ENCODE results near the gene STRADA. TPM values are rescaled to one million over a fixed set of nuclear protein-coding genes. Genes with fewer than 3 reads are reported as not detected.

STRADA gene
- total RNA-seq, 2 experiments from 2014 or later = 64.8 to 69.7 TPM

DNA sequence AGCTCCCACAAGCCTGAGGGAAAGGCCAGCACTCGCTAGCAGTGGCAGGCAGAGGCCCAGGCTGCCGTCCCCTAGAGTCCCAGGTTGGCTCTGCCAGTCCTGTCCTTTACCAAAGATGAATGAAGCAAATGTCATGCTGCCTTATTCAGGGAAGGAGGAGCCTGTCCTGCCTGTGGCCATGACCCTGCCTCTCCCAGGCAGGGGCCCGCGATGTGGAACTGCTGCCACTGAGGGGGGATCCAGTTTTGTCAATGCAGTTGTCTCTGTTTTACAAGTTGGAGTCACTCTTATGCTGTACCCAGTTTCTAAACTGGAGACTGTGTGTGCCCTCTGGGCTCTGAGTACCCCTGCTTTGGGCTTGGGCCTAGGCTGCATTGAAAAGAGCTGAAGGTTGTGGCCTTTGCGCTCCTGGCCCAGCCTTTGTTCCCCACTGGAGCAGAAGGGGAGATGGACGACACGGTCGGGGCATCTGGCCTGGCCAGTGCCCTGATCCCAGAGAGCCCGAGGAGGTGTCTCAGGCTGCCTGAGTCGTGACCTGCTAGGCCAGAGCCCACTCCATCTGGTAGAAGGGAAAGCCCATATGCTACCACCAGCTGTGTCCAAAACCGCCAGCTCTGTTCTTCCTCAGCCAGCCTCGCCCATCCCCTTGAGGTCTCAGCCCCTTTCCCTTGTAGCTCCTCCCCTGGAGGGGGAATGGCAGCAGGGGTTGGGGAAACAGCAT, 47.2 kb downstream of the STRADA start:
- H3K4me1 Mint-ChIP-seq (ENCODE audit: low read depth) = peaks cover 37% of the 10 kb centered on the region
- intact Hi-C loops (cut with micrococcal nuclease) = no loop called here
- no peak for DNase-seq
- peaks cover 33% of the 10 kb centered on the region for H3K36me3 Mint-ChIP-seq
- H3K27ac Mint-ChIP-seq = peak overlapping the region; percentile 80
- H3K27me3 Mint-ChIP-seq = no peaks in the 10 kb centered on the region
- CTCF ChIA-PET = interaction anchor here (0.7 to 2.0 kb wide), 4 partner anchors 9 to 215 kb away, joined by 3 to 9 read pairs (median 3); no protein-coding TSS in a partner anchor
- H3K9me3 Mint-ChIP-seq = no peaks in the 10 kb centered on the region
- POLR2A ChIA-PET = interaction anchor here (0.7 to 1.1 kb wide), 4 partner anchors 16 to 134 kb away, joined by 3 read pairs; no protein-coding TSS in a partner anchor
- H3K4me3 Mint-ChIP-seq = no peak overlapping the region

DNA sequence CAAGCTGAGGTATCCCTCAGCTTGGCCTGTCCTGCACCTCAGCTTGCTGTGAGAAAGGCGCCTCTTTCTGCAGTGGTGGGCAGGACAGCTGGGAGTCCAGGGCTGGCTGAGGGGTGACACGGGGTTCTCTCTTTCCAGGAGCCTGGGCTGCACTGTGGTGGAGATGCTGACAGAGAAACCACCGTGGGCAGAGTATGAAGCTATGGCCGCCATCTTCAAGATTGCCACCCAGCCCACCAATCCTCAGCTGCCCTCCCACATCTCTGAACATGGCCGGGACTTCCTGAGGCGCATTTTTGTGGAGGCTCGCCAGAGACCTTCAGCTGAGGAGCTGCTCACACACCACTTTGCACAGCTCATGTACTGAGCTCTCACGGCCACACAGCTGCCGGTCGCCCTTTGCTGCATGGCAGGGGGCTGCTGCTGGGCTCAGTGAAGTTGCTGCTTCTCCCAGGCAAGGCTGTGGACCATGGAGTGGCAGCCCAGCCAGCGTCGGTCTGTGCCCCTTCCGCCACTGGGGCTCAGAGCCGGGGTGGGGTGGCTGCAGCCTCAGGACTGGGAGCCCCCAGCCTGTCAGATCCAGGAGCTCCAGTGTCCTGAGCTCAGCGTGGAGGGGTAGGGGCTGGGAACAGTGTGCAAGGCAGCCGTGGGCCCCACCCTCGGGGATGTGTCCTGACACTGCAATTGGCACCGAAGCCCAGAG, 48.0 kb downstream of the STRADA start:
- no peaks in the 10 kb centered on the region for H3K27me3 Mint-ChIP-seq
- H3K4me3 Mint-ChIP-seq = no peak overlapping the region
- intact Hi-C loops (cut with micrococcal nuclease) = no loop called here
- CTCF ChIA-PET = interaction anchor here (0.7 to 1.4 kb wide), 3 partner anchors 9 to 214 kb away, joined by 3 to 4 read pairs (median 3); no protein-coding TSS in a partner anchor
- H3K27ac Mint-ChIP-seq = peak overlapping the region; percentile 5
- DNase-seq = no peak
- peaks cover 37% of the 10 kb centered on the region for H3K4me1 Mint-ChIP-seq (ENCODE audit: low read depth)
- peaks cover 32% of the 10 kb centered on the region for H3K36me3 Mint-ChIP-seq
- POLR2A ChIA-PET = interaction anchor here (1.7 kb wide), 1 partner anchor 140 kb away, joined by 4 read pairs; no protein-coding TSS in a partner anchor
- H3K9me3 Mint-ChIP-seq = no peaks in the 10 kb centered on the region

DNA sequence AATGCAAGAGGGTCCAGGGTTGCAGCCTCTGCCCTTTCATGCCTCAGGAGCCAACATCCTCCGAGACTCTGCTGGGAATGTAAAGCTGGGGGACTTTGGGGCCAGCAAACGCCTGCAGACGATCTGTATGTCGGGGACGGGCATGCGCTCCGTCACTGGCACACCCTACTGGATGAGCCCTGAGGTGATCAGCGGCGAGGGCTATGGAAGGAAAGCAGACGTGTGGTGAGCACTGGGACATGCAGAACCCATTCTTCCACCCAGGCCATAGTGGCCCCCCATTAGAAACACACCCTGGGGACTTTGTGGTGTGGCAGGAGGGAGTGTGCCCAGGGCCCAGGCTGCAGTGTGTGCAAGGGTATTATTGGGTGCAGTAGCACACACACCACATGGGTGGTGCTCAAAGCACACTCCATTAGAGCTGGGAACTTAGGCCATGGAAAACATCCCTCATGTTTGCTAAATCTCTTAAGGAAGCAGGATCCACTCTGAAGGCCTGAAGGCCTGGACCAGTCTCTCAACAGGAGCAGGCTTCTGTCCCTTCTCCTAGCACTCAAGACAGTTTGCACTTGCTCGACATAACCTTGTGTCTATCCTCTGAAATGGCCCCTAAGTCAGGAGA, 49.3 kb downstream of the STRADA start:
- Mint-ChIP-seq H3K4me3 (no peak overlapping the region), H3K27me3 (no peaks in the 10 kb centered on the region), H3K27ac (no peak overlapping the region), H3K4me1 (ENCODE audit: low read depth) (peaks cover 35% of the 10 kb centered on the region), H3K9me3 (no peaks in the 10 kb centered on the region), H3K36me3 (peaks cover 27% of the 10 kb centered on the region)
- ChIA-PET CTCF (interaction anchor here (1.4 kb wide), 1 partner anchor 81 kb away, joined by 4 read pairs; no protein-coding TSS in a partner anchor), POLR2A (interaction anchor here (1.7 kb wide), 1 partner anchor 141 kb away, joined by 4 read pairs; no protein-coding TSS in a partner anchor)
- intact Hi-C loops (cut with micrococcal nuclease) = no loop called here
- DNase-seq = no peak

DNA sequence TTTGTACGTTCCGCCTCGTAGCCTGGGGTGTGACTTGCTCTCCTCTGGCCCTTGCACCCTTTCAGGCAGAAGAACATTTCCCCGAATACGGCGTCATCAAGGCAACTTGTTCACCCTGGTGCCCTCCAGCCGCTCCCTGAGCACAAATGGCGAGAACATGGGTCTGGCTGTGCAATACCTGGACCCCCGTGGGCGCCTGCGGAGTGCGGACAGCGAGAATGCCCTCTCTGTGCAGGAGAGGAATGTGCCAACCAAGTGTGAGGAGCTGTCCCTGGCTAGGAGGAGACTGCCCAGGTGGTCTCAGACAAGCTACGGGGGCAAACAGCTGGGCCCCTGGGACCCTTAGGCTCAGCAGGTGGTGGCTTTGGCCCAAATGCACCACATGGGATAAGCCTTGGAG, 52.1 kb downstream of the STRADA start:
- intact Hi-C loops (cut with micrococcal nuclease) = no loop called here
- CTCF ChIA-PET = no interaction called here
- peaks cover 25% of the 10 kb centered on the region for H3K36me3 Mint-ChIP-seq
- DNase-seq = no peak
- H3K27ac Mint-ChIP-seq = no peak overlapping the region
- H3K9me3 Mint-ChIP-seq = no peaks in the 10 kb centered on the region
- H3K4me1 Mint-ChIP-seq (ENCODE audit: low read depth) = peaks cover 22% of the 10 kb centered on the region
- H3K4me3 Mint-ChIP-seq = no peak overlapping the region
- POLR2A ChIA-PET = no interaction called here
- no peaks in the 10 kb centered on the region for H3K27me3 Mint-ChIP-seq

DNA sequence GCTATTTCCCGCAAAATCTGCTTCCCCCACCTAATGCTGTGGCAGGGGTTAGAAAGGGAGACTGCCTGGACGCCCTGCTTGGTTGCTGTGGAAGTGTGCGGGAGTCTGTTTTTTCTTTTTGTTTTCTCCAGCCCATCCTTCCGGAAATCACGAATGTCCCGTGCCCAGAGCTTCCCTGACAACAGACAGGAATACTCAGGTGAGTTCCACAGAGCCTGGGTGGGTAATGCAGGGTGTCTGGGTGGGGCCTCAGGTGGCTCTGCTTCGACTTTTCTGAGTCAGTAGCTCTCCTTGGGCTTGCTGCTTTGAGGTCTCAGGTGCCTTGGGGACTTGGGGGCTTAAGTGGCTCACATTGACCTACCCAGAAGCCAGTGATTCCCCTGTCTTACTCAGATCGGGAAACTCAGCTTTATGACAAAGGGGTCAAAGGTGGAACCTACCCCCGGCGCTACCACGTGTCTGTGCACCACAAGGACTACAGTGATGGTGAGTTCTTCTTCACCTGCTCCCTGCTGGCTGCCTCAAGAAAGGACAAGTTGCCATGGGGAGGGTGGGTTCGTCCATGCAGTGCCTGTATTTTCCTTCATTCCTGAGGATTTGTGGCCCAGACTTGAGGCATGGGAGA, 53.1 kb downstream of the STRADA start:
- H3K36me3 Mint-ChIP-seq = peaks cover 23% of the 10 kb centered on the region

DNA sequence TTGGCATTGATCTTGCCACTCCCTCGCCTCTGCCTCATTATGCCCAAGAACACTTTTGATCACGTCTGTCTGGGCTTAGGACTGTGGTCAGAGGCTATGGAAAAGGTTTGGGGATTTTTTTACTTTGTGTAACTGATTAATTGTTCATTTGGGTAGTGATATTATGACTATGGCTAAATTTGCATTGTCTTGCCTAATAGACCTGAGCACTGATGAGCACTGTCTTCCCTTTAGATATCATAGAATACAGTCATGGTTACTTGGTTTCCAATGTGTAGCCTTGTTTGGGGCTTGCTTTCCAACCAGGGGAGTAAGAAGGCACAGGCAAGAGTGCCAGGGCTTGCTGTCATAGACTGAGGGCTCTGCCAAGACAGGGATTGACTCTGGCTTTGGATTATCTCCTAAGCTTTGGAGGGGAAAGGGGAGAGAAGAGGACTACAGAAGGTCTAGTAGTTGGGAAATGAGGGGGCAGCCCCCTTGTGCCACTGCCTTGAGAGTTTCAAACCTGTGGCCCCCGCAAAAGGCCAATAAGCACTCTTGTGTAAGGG, 55.4 kb downstream of the STRADA start:
- Mint-ChIP-seq H3K9me3 (no peaks in the 10 kb centered on the region), H3K36me3 (peaks cover 17% of the 10 kb centered on the region), H3K4me1 (ENCODE audit: low read depth) (peaks cover 18% of the 10 kb centered on the region), H3K4me3 (no peak overlapping the region), H3K27me3 (no peaks in the 10 kb centered on the region), H3K27ac (peak overlapping the region; percentile 82)
- CTCF ChIA-PET = interaction anchor here (1.0 to 1.4 kb wide), 4 partner anchors 25 to 261 kb away, joined by 3 read pairs; no protein-coding TSS in a partner anchor
- POLR2A ChIA-PET = interaction anchor here (1.1 to 1.3 kb wide), 2 partner anchors 12 to 15 kb away, joined by 3 to 4 read pairs; no protein-coding TSS in a partner anchor
- DNase-seq = no peak
- intact Hi-C loops (cut with micrococcal nuclease) = no loop called here

More for the DNA sequence above, 53.1 kb downstream of the STRADA start:
- Mint-ChIP-seq H3K9me3 (no peaks in the 10 kb centered on the region), H3K27me3 (no peaks in the 10 kb centered on the region), H3K4me1 (ENCODE audit: low read depth) (peaks cover 22% of the 10 kb centered on the region), H3K27ac (peak overlapping the region; percentile 65), H3K4me3 (no peak overlapping the region)
- intact Hi-C loops (cut with micrococcal nuclease) = no loop called here
- ChIA-PET POLR2A (interaction anchor here (1.8 kb wide), 1 partner anchor 9 kb away, joined by 5 read pairs; no protein-coding TSS in a partner anchor), CTCF (interaction anchor here (0.9 to 1.0 kb wide), 2 partner anchors 22 to 160 kb away, joined by 3 read pairs; no protein-coding TSS in a partner anchor)
- DNase-seq = peak; percentile 41

DNA sequence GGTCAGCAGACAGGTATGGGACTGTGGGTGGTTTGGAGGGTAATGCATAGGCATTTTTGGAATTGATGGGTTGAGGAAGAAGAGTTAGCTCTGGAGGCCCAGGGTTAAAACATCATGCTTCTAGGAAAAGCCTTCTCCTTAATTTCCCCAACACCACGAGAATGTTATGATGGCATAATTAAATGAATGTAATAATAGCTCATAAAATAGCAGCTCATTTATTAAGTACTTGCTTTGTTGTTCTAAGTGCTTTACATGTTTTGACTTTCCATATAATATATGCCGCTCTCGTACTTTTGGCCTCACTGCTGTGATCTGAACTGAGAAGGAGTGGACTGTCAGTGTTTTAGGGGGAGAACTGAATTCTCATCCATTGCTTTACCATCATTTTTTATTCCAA, 56.0 kb downstream of the STRADA start:
- intact Hi-C loops (cut with micrococcal nuclease) = no loop called here
- Mint-ChIP-seq H3K27me3 (no peaks in the 10 kb centered on the region), H3K9me3 (no peaks in the 10 kb centered on the region), H3K4me1 (ENCODE audit: low read depth) (peaks cover 18% of the 10 kb centered on the region), H3K27ac (peak overlapping the region; percentile 82), H3K4me3 (no peak overlapping the region), H3K36me3 (peaks cover 11% of the 10 kb centered on the region)
- ChIA-PET CTCF (interaction anchor here (1.0 to 1.2 kb wide), 2 partner anchors 74 to 260 kb away, joined by 3 read pairs; no protein-coding TSS in a partner anchor), POLR2A (no interaction called here)
- DNase-seq = no peak

DNA sequence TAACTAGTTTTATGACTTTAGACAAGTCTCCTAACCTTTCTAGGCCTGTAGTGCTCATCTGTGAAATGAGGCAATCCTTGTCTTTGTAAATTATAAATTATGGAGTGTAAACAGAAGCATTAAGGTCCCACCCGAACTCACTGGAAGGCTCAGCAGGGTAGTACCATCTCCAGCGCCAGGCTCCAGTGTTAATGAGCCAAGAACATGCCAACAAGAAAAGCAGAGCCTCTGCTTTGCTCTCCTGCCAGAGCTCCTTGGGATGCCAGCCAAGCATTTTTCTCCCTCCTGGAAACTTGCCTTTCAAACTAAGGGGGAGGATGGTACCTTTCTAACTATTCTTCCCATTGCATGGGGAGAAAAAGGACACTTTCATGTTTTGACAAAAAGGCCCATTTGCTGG, 56.6 kb downstream of the STRADA start:
- H3K27me3 Mint-ChIP-seq = no peaks in the 10 kb centered on the region
- H3K4me3 Mint-ChIP-seq = no peak overlapping the region
- H3K4me1 Mint-ChIP-seq (ENCODE audit: low read depth) = peaks cover 18% of the 10 kb centered on the region
- H3K36me3 Mint-ChIP-seq = peaks cover 8% of the 10 kb centered on the region
- DNase-seq = no peak
- intact Hi-C loops (cut with micrococcal nuclease) = no loop called here
- H3K9me3 Mint-ChIP-seq = no peaks in the 10 kb centered on the region
- CTCF ChIA-PET = interaction anchor here (1.0 to 1.2 kb wide), 2 partner anchors 74 to 259 kb away, joined by 3 read pairs; no protein-coding TSS in a partner anchor
- POLR2A ChIA-PET = no interaction called here
- no peak overlapping the region for H3K27ac Mint-ChIP-seq

DNA sequence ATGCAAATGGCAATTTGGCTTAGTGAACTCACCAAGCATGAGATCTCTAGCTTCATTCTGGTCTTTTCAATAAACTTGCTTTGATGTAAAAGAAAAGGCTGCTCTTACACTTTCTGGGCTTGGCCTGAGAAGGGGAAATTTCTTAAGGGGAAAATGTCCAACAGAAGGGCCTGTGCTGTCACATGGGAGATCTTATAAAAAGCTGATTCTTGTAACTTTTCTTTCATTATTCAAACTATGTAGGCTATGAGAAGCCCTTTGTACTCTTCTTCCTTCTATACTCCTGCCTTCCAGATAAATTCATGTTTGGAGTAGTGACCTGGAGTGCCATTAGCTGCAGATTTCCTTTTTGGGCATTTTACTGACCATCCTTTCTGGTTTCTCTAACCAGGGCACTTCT, 58.6 kb downstream of the STRADA start:
- H3K27ac Mint-ChIP-seq = no peak overlapping the region
- H3K4me1 Mint-ChIP-seq (ENCODE audit: low read depth) = peaks cover 14% of the 10 kb centered on the region
- H3K36me3 Mint-ChIP-seq = peaks cover 8% of the 10 kb centered on the region
- H3K4me3 Mint-ChIP-seq = no peak overlapping the region
- ChIA-PET POLR2A (interaction anchor here (0.6 kb wide), 1 partner anchor 142 kb away, joined by 5 read pairs; no protein-coding TSS in a partner anchor), CTCF (no interaction called here)
- H3K9me3 Mint-ChIP-seq = no peaks in the 10 kb centered on the region
- no peak for DNase-seq
- intact Hi-C loops (cut with micrococcal nuclease) = no loop called here
- no peaks in the 10 kb centered on the region for H3K27me3 Mint-ChIP-seq

DNA sequence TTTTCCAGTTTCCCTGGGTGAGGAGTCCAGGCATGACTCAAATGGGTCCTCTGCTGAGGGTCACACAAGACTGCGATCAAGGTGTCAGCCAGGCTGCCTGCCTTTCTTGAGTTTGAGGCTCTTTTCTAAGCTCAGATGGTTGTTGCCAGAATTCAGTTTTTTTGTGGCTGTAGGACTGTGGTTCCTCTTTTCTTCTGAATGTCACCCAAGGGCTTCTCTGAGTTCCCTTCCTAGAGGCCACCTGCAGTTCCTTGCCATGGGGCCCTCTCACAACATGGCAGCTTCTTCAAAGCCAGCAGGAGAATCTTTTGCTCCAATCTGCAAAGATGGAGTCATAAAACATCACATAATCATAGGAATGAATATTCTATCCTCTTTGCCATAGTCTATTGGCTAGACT, 59.2 kb downstream of the STRADA start:
- POLR2A ChIA-PET = interaction anchor here (0.6 kb wide), 1 partner anchor 142 kb away, joined by 5 read pairs; no protein-coding TSS in a partner anchor
- CTCF ChIA-PET = no interaction called here

DNA sequence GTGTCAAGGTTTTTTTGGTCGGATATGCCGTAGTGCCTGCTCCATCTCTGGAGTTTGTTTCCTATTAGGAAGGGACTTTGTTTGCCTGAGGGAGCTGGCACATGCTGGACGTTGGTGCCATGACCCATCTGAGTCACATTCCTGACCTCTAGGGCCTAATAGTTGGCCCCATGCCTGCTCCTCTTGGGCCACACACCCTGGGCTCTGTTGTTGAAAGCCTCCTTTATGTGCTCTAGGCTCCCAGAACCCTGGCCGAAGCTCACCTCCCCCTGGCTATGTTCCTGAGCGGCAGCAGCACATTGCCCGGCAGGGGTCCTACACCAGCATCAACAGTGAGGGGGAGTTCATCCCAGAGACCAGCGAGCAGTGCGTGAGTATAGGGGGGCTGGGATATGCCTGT, 60.1 kb downstream of the STRADA start:
- intact Hi-C loops (cut with micrococcal nuclease) = no loop called here
- CTCF ChIA-PET = interaction anchor here (0.7 to 0.8 kb wide), 2 partner anchors 256 to 274 kb away, joined by 3 to 4 read pairs; no protein-coding TSS in a partner anchor
- Mint-ChIP-seq H3K4me1 (ENCODE audit: low read depth) (peaks cover 9% of the 10 kb centered on the region), H3K4me3 (no peak overlapping the region), H3K27me3 (no peaks in the 10 kb centered on the region), H3K36me3 (peaks cover 7% of the 10 kb centered on the region), H3K9me3 (no peaks in the 10 kb centered on the region), H3K27ac (no peak overlapping the region)
- DNase-seq = no peak
- POLR2A ChIA-PET = no interaction called here

More for the DNA sequence above, 59.2 kb downstream of the STRADA start:
- Mint-ChIP-seq H3K9me3 (no peaks in the 10 kb centered on the region), H3K27me3 (no peaks in the 10 kb centered on the region), H3K36me3 (peaks cover 7% of the 10 kb centered on the region), H3K27ac (peak overlapping the region; percentile 21), H3K4me3 (no peak overlapping the region), H3K4me1 (ENCODE audit: low read depth) (peaks cover 13% of the 10 kb centered on the region)
- DNase-seq = no peak
- intact Hi-C loops (cut with micrococcal nuclease) = no loop called here

Data from activated CD4-positive, alpha-beta memory T cell treated with anti-CD3 and anti-CD28 coated beads for 36 hours (primary cell).